ENCODE results near the gene MARCHF10.

DNA sequence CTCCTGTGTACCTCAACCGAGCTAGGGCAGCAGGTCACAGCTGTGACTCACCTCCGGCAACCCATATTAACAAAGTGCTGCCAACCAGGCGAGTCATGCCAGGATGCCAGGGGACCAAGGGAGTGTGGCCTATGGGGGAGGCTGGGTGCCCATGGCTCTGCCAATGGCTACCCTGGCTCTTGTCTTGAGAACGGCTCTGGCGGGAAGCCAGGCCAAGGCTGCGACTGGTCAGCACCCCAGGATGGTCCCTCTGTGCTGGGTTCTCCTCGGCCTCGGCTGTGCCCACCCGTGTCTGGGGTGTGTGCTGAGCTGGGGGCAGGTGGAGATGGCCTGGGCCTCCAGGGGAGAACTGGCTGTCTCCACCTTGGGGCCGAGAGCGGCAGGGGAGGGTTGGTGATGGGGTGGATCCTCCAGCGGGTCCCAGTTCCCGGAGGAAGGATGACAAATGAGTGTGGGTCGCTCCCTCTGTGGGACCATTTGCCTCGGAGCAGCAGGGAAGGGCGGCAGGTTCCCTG is 104.8 kb downstream of the MARCHF10 start:
- TF ChIP-seq, protein P1, sequence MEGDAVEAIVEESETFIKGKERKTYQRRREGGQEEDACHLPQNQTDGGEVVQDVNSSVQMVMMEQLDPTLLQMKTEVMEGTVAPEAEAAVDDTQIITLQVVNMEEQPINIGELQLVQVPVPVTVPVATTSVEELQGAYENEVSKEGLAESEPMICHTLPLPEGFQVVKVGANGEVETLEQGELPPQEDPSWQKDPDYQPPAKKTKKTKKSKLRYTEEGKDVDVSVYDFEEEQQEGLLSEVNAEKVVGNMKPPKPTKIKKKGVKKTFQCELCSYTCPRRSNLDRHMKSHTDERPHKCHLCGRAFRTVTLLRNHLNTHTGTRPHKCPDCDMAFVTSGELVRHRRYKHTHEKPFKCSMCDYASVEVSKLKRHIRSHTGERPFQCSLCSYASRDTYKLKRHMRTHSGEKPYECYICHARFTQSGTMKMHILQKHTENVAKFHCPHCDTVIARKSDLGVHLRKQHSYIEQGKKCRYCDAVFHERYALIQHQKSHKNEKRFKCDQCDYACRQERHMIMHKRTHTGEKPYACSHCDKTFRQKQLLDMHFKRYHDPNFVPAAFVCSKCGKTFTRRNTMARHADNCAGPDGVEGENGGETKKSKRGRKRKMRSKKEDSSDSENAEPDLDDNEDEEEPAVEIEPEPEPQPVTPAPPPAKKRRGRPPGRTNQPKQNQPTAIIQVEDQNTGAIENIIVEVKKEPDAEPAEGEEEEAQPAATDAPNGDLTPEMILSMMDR (IDR thresholded peaks at IDR 0.05) = no peak
- TF ChIP-seq POLR2AphosphoS5 (IDR thresholded peaks at IDR 0.05) = no peak
- TF ChIP-seq POLR2A (IDR thresholded peaks at IDR 0.05; ENCODE audit: low read depth) = no peak
